HG03095 (cell line): ENCODE results near the gene NUB1.

Source experiments
- ATAC-seq: cut with Tn5 transposase; IDR thresholded peaks from one replicate; pipeline ENCODE4 v1.9.1; 2021; ENCODE audit warnings: moderate library complexity; ENCODE audit not compliant: unreplicated experiment

Gene NUB1

GRCh38 chr7:151416112-151416940 lies 74.7 kb downstream of the NUB1 start:
- no peak for ATAC-seq

- no peak for ATAC-seq
Observed at GRCh38 chr7:151416941-151417315, 75.3 kb downstream of the NUB1 start.

- no peak for ATAC-seq
Observed at GRCh38 chr7:151420144-151420543, 78.5 kb downstream of the NUB1 start.

- ATAC-seq: no peak
Observed at GRCh38 chr7:151422212-151422611, 80.6 kb downstream of the NUB1 start.

- ATAC-seq: no peak
Observed at GRCh38 chr7:151423226-151423625, 81.6 kb downstream of the NUB1 start.

- ATAC-seq: no peak
Observed at GRCh38 chr7:151423936-151424335, 82.3 kb downstream of the NUB1 start.

GRCh38 chr7:151424799-151425198 lies 83.2 kb downstream of the NUB1 start:
- no peak for ATAC-seq

GRCh38 chr7:151425670-151426440 lies 84.2 kb downstream of the NUB1 start:
- ATAC-seq: no peak

GRCh38 chr7:151426441-151426903 lies 84.9 kb downstream of the NUB1 start:
- ATAC-seq: no peak

- no peak for ATAC-seq
Observed at GRCh38 chr7:151426904-151427704, 85.5 kb downstream of the NUB1 start.

- no peak for ATAC-seq
Observed at GRCh38 chr7:151427705-151428377, 86.2 kb downstream of the NUB1 start.
